ENCODE results near the gene TMEM272.
"Not testable (repeated sequence)": the region's sequence is repeated elsewhere in the genome, so short reads cannot be mapped to it uniquely, and the experiment has no call there.

Gene TMEM272

GRCh38 chr13:51825681-51826254, 19.2 kb downstream of the TMEM272 start:
- H3K4me3 ChIP-seq = no peak overlapping the region
- no peak for DNase-seq (ENCODE audit: low spot score in 2 of 2)
- in situ Hi-C loops (cut with MboI; ENCODE audit: low sequenced_read_pairs) = no loop called here
- H3K4me1 ChIP-seq = peaks cover 3% of the 10 kb centered on the region; the same call in 1 of the 2 replicates
- H3K36me3 ChIP-seq (replicated peaks) = no peaks in the 10 kb centered on the region
- H3K27me3 ChIP-seq (ENCODE audit: low read depth) = peaks cover 2% of the 10 kb centered on the region; the same call in 1 of the 2 replicates
- no peaks in the 10 kb centered on the region for H3K9me3 ChIP-seq

- Histone ChIP-seq H3K4me1 (peaks cover 3% of the 10 kb centered on the region; the same call in 1 of the 2 replicates), H3K27me3 (ENCODE audit: low read depth) (peaks cover 4% of the 10 kb centered on the region), H3K36me3 (replicated peaks) (no peaks in the 10 kb centered on the region), H3K9me3 (no peaks in the 10 kb centered on the region), H3K4me3 (no peak overlapping the region)
- DNase-seq (ENCODE audit: low spot score in 2 of 2) = no peak
- in situ Hi-C loops (cut with MboI; ENCODE audit: low sequenced_read_pairs) = no loop called here
These were observed 19.8 kb downstream of the TMEM272 start for GRCh38 chr13:51825165-51825592.

GRCh38 chr13:51824712-51825111, 20.3 kb downstream of the TMEM272 start:
- H3K4me1 ChIP-seq; H3K9me3 ChIP-seq; H3K27me3 ChIP-seq (ENCODE audit: low read depth); DNase-seq (ENCODE audit: low spot score in 2 of 2); H3K4me3 ChIP-seq; H3K36me3 ChIP-seq (replicated peaks): not testable (repeated sequence)
- in situ Hi-C loops (cut with MboI; ENCODE audit: low sequenced_read_pairs) = loop anchor here (5.0 kb wide), 1 partner anchor 298 kb away; no protein-coding TSS in a partner anchor

DNA sequence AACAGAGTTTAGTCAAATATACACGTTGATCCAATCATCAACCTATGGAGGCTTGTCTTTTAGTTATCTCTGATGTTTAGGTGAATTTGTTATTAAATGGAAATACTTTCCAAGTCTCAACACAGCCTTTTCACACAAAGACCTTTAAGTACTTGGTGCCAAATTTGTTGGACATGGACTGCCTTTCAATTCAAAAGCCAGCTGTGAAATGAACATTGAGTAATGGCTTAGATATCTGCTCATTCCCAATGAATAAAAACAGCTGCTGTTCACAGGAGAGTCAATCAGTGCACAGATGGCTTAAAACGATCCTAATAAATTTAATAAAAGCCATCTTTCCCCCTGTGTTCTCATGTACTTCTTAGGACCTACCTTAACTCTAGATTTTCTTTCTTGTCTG, 21.1 kb downstream of the TMEM272 start:
- in situ Hi-C loops (cut with MboI; ENCODE audit: low sequenced_read_pairs) = loop anchor here (5.0 kb wide), 1 partner anchor 298 kb away; no protein-coding TSS in a partner anchor

DNA sequence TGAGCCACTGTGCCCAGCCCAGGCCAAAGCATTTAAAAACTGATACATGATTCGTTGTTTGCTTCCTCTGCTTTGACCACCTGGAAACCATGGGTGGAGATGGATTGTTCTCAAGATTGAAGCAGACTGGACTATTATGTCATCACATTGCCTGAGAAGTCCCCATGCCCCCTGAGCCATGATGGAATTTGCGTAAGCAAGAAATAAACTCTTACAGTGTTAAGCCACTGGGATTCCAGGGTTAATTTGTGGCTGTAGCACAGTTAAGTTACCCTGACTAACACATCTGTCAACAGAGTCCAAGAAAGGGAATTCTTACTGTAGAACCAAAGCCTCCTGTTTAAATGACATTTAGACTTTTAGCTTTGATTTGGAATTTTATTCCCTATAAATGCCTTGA, 21.6 kb downstream of the TMEM272 start:
- DNase-seq (ENCODE audit: low spot score in 2 of 2) = no peak
- Histone ChIP-seq H3K36me3 (replicated peaks) (no peaks in the 10 kb centered on the region), H3K27me3 (ENCODE audit: low read depth) (peaks cover 16% of the 10 kb centered on the region), H3K4me3 (no peak overlapping the region), H3K4me1 (peaks cover 3% of the 10 kb centered on the region; the same call in 1 of the 2 replicates), H3K9me3 (no peaks in the 10 kb centered on the region)
- in situ Hi-C loops (cut with MboI; ENCODE audit: low sequenced_read_pairs) = loop anchor here (5.0 kb wide), 1 partner anchor 299 kb away; no protein-coding TSS in a partner anchor

More for the DNA sequence above, 21.1 kb downstream of the TMEM272 start:
- H3K4me1 ChIP-seq = peaks cover 3% of the 10 kb centered on the region; the same call in 1 of the 2 replicates
- H3K4me3 ChIP-seq = no peak overlapping the region
- H3K36me3 ChIP-seq (replicated peaks) = no peaks in the 10 kb centered on the region
- peaks cover 11% of the 10 kb centered on the region for H3K27me3 ChIP-seq (ENCODE audit: low read depth)
- DNase-seq (ENCODE audit: low spot score in 2 of 2) = no peak
- no peaks in the 10 kb centered on the region for H3K9me3 ChIP-seq

GRCh38 chr13:51822106-51822815, 22.7 kb downstream of the TMEM272 start:
- in situ Hi-C loops (cut with MboI; ENCODE audit: low sequenced_read_pairs) = loop anchor here (5.0 kb wide), 1 partner anchor 300 kb away; no protein-coding TSS in a partner anchor
- H3K9me3 ChIP-seq = no peaks in the 10 kb centered on the region
- H3K27me3 ChIP-seq (ENCODE audit: low read depth) = peaks cover 18% of the 10 kb centered on the region
- peaks cover 3% of the 10 kb centered on the region; the same call in 1 of the 2 replicates for H3K4me1 ChIP-seq
- no peaks in the 10 kb centered on the region for H3K36me3 ChIP-seq (replicated peaks)
- H3K4me3 ChIP-seq = no peak overlapping the region
- no peak for DNase-seq (ENCODE audit: low spot score in 2 of 2)

- H3K27me3 ChIP-seq (ENCODE audit: low read depth) = peaks cover 18% of the 10 kb centered on the region
These were observed 23.4 kb downstream of the TMEM272 start for GRCh38 chr13:51821606-51822005.

GRCh38 chr13:51820016-51820597, 24.9 kb downstream of the TMEM272 start:
- H3K9me3 ChIP-seq = no peaks in the 10 kb centered on the region
- H3K36me3 ChIP-seq (replicated peaks) = no peaks in the 10 kb centered on the region
- peaks cover 3% of the 10 kb centered on the region; the same call in 1 of the 2 replicates for H3K4me1 ChIP-seq
- H3K27me3 ChIP-seq (ENCODE audit: low read depth) = peaks cover 18% of the 10 kb centered on the region
- in situ Hi-C loops (cut with MboI; ENCODE audit: low sequenced_read_pairs) = loop anchor here (5.0 kb wide), 1 partner anchor 302 kb away; no protein-coding TSS in a partner anchor
- DNase-seq (ENCODE audit: low spot score in 2 of 2) = no peak
- no peak overlapping the region for H3K4me3 ChIP-seq

More at GRCh38 chr13:51821606-51822005, 23.4 kb downstream of the TMEM272 start:
- Histone ChIP-seq H3K4me3 (no peak overlapping the region), H3K9me3 (no peaks in the 10 kb centered on the region), H3K36me3 (replicated peaks) (no peaks in the 10 kb centered on the region), H3K4me1 (peaks cover 3% of the 10 kb centered on the region; the same call in 1 of the 2 replicates)
- DNase-seq (ENCODE audit: low spot score in 2 of 2) = no peak
- in situ Hi-C loops (cut with MboI; ENCODE audit: low sequenced_read_pairs) = loop anchor here (5.0 kb wide), 1 partner anchor 301 kb away; no protein-coding TSS in a partner anchor

DNA sequence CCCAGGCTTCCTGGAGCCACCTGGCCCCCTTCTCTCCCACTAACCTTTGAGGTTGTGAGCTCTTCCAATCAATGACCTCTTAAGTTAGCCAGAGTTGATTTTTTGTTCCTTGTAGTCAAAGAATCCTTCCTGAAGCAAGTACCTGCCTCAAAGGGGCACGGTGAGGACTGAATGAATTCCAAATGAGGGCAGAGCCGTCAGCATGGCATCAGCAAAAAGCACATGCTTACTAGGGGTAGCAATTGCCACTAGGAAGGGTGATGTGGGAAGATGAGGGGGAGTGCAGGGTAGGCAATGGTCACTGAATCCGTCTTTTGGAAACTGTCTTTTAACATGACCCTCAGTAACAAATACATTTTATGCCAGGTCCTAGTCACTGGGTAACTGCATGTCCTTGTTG, 25.4 kb downstream of the TMEM272 start:
- Histone ChIP-seq H3K9me3 (no peaks in the 10 kb centered on the region), H3K27me3 (ENCODE audit: low read depth) (peaks cover 18% of the 10 kb centered on the region), H3K4me3 (no peak overlapping the region), H3K4me1 (no peaks in the 10 kb centered on the region), H3K36me3 (replicated peaks) (no peaks in the 10 kb centered on the region)
- in situ Hi-C loops (cut with MboI; ENCODE audit: low sequenced_read_pairs) = no loop called here
- no peak for DNase-seq (ENCODE audit: low spot score in 2 of 2)

DNA sequence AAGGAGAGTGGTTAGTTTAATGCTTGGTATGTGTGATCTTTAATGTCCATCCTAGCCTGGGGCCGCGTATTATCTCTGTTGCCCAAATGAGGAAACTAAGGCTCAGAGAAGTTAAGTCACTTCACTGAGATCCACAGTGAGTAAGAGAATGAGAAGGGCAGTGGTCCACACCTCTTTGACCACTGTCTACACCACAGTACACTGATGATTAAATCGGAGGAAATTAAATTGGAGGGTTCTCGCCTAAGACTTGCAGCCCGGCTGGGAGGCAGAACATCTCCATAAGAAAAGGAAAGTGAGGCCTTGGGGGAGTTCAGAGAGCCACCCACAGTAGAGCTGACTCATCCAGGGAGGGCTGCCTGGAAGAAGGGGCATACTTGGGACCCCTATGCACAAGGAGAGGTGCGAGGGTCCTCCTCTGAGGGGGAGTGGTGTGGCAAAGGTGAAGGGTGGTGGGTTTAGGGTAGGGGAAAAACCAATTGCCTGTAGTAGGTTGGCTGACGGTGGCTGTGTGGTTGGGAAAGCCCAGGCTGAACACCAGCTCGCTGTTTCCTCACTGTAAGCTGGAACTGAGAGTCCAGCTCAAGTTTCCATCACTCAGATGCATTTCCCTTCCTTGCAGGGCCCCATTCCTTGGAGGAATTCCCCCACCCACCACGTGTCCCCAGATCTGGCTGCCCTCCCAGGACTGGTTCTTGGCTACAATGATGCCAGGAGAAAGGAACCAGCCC, 26.0 kb downstream of the TMEM272 start:
- DNase-seq (ENCODE audit: low spot score in 2 of 2) = no peak
- in situ Hi-C loops (cut with MboI; ENCODE audit: low sequenced_read_pairs) = no loop called here
- H3K4me1 ChIP-seq = no peaks in the 10 kb centered on the region
- H3K4me3 ChIP-seq = no peak overlapping the region
- no peaks in the 10 kb centered on the region for H3K9me3 ChIP-seq
- no peaks in the 10 kb centered on the region for H3K36me3 ChIP-seq (replicated peaks)
- peaks cover 18% of the 10 kb centered on the region for H3K27me3 ChIP-seq (ENCODE audit: low read depth)

DNA sequence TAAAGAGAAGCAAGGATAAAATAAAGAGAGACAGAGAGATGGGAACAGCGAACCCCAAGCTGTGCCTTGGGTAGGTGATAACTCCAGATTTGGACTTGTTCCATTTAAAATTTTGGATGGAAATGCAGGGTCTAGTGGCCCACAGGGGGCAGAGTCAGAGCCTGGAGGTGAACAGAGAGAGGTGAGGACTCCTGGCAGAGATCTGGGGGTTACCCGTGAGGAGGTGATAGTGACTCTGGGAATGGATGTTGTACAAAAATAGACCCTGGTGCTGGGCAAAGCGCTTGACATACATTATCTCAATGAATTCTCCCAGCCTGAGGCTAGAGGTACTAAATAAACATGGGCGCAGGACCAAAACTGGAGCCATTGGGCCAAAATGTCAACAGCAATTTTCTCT, 26.7 kb downstream of the TMEM272 start:
- no peak for DNase-seq (ENCODE audit: low spot score in 2 of 2)
- H3K27me3 ChIP-seq (ENCODE audit: low read depth) = peaks cover 18% of the 10 kb centered on the region
- H3K4me3 ChIP-seq = no peak overlapping the region
- H3K9me3 ChIP-seq = no peaks in the 10 kb centered on the region
- H3K36me3 ChIP-seq (replicated peaks) = no peaks in the 10 kb centered on the region
- H3K4me1 ChIP-seq = no peaks in the 10 kb centered on the region
- in situ Hi-C loops (cut with MboI; ENCODE audit: low sequenced_read_pairs) = no loop called here

- Histone ChIP-seq H3K27me3 (ENCODE audit: low read depth) (peaks cover 18% of the 10 kb centered on the region), H3K4me1 (no peaks in the 10 kb centered on the region)
- in situ Hi-C loops (cut with MboI; ENCODE audit: low sequenced_read_pairs) = no loop called here
These were observed 27.3 kb downstream of the TMEM272 start for GRCh38 chr13:51817717-51818116.

GRCh38 chr13:51816604-51817249, 28.2 kb downstream of the TMEM272 start:
- in situ Hi-C loops (cut with MboI; ENCODE audit: low sequenced_read_pairs) = no loop called here
- Histone ChIP-seq H3K4me3 (no peak overlapping the region), H3K36me3 (replicated peaks) (no peaks in the 10 kb centered on the region), H3K9me3 (no peaks in the 10 kb centered on the region), H3K4me1 (no peaks in the 10 kb centered on the region), H3K27me3 (ENCODE audit: low read depth) (peaks cover 16% of the 10 kb centered on the region)
- DNase-seq (ENCODE audit: low spot score in 2 of 2) = no peak

More at GRCh38 chr13:51817717-51818116, 27.3 kb downstream of the TMEM272 start:
- Histone ChIP-seq H3K9me3 (no peaks in the 10 kb centered on the region), H3K36me3 (replicated peaks) (no peaks in the 10 kb centered on the region), H3K4me3 (no peak overlapping the region)
- DNase-seq (ENCODE audit: low spot score in 2 of 2) = no peak

Data from HAP-1 (cell line).